Measurements from ENCODE around the gene SAMD13.

SAMD13 gene

GRCh38 chr1:84387480-84388163, 86.1 kb downstream of the SAMD13 start:
- CTCF ChIA-PET = no interaction called here
- POLR2A ChIA-PET = no interaction called here
- peak; percentile 25 for DNase-seq (ENCODE audit: extremely low spot score)
- no peak for TF ChIP-seq FOXK2 (IDR thresholded peaks at IDR 0.05)
- no peak for TF ChIP-seq L3MBTL2 (conservative IDR thresholded peaks at IDR 0.05)
- TF ChIP-seq HDGF (IDR thresholded peaks at IDR 0.05; ENCODE audit: borderline replicate concordance) = no peak
- no peak for TF ChIP-seq FOXM1 (IDR thresholded peaks at IDR 0.05; ENCODE audit: borderline replicate concordance)
- no peak for TF ChIP-seq SUZ12 (IDR thresholded peaks at IDR 0.05)
- no peak for TF ChIP-seq CTBP1 (IDR thresholded peaks at IDR 0.05; ENCODE audit: borderline replicate concordance)
- no peak for TF ChIP-seq ARNT (IDR thresholded peaks at IDR 0.05)
- TF ChIP-seq BHLHE40 (IDR thresholded peaks at IDR 0.05; ENCODE audit: borderline replicate concordance) = no peak
- no peak for TF ChIP-seq ZNF384 (IDR thresholded peaks at IDR 0.05)
- TF ChIP-seq PKNOX1 (IDR thresholded peaks at IDR 0.05) = no peak
- TF ChIP-seq NFRKB (IDR thresholded peaks at IDR 0.05) = no peak

- no peak for DNase-seq (ENCODE audit: extremely low spot score)
- ChIA-PET CTCF (interaction anchor here (0.8 kb wide), 1 partner anchor 411 kb away, joined by 3 read pairs; no protein-coding TSS in a partner anchor), POLR2A (no interaction called here)
- TF ChIP-seq FOXK2 (IDR thresholded peaks at IDR 0.05) = no peak
- no peak for TF ChIP-seq LEF1 (IDR thresholded peaks at IDR 0.05; ENCODE audit: borderline replicate concordance)
- no peak for TF ChIP-seq BHLHE40 (IDR thresholded peaks at IDR 0.05; ENCODE audit: borderline replicate concordance)
- TF ChIP-seq PKNOX1 (IDR thresholded peaks at IDR 0.05) = no peak
- TF ChIP-seq ZNF384 (IDR thresholded peaks at IDR 0.05) = no peak
- no peak for TF ChIP-seq ARNT (IDR thresholded peaks at IDR 0.05)
- TF ChIP-seq SP1 (IDR thresholded peaks at IDR 0.05) = no peak
- no peak for TF ChIP-seq ELF4 (IDR thresholded peaks at IDR 0.05)
- TF ChIP-seq FOXM1 (IDR thresholded peaks at IDR 0.05; ENCODE audit: borderline replicate concordance) = no peak
- TF ChIP-seq FOXA1 (IDR thresholded peaks at IDR 0.05) = no peak
- TF ChIP-seq SUZ12 (IDR thresholded peaks at IDR 0.05) = no peak
- no peak for TF ChIP-seq L3MBTL2 (conservative IDR thresholded peaks at IDR 0.05)
- no peak for TF ChIP-seq CTBP1 (IDR thresholded peaks at IDR 0.05; ENCODE audit: borderline replicate concordance)
- no peak for TF ChIP-seq NFRKB (IDR thresholded peaks at IDR 0.05)
These were observed 88.7 kb downstream of the SAMD13 start for GRCh38 chr1:84390226-84390625.

- ChIA-PET CTCF (no interaction called here), POLR2A (no interaction called here)
- TF ChIP-seq CTBP1 (IDR thresholded peaks at IDR 0.05; ENCODE audit: borderline replicate concordance) = no peak
- no peak for TF ChIP-seq ARNT (IDR thresholded peaks at IDR 0.05)
- no peak for TF ChIP-seq SP1 (IDR thresholded peaks at IDR 0.05)
- no peak for TF ChIP-seq BHLHE40 (IDR thresholded peaks at IDR 0.05; ENCODE audit: borderline replicate concordance)
- no peak for TF ChIP-seq NFRKB (IDR thresholded peaks at IDR 0.05)
- no peak for TF ChIP-seq ELF4 (IDR thresholded peaks at IDR 0.05)
- TF ChIP-seq FOXA1 (IDR thresholded peaks at IDR 0.05) = no peak
- no peak for TF ChIP-seq ZNF384 (IDR thresholded peaks at IDR 0.05)
- no peak for TF ChIP-seq HDGF (IDR thresholded peaks at IDR 0.05; ENCODE audit: borderline replicate concordance)
- no peak for TF ChIP-seq LEF1 (IDR thresholded peaks at IDR 0.05; ENCODE audit: borderline replicate concordance)
- TF ChIP-seq FOXK2 (IDR thresholded peaks at IDR 0.05) = no peak
- no peak for TF ChIP-seq FOXM1 (IDR thresholded peaks at IDR 0.05; ENCODE audit: borderline replicate concordance)
- TF ChIP-seq L3MBTL2 (conservative IDR thresholded peaks at IDR 0.05) = no peak
- TF ChIP-seq SUZ12 (IDR thresholded peaks at IDR 0.05) = no peak
- no peak for TF ChIP-seq PKNOX1 (IDR thresholded peaks at IDR 0.05)
- no peak for DNase-seq (ENCODE audit: extremely low spot score)
These were observed 97.0 kb downstream of the SAMD13 start, which contains the start of gene DNASE2B for GRCh38 chr1:84398175-84399155. Gene DNASE2B, plus strand, starts transcription at chr1:84398484. Its CDS starts 81 bp downstream, at chr1:84398565.
